Glomerular endothelial cell (primary cell): ENCODE results near the gene GALNT13. TPM values are rescaled to one million over a fixed set of nuclear protein-coding genes. Genes with fewer than 3 reads are reported as not detected.

Source experiments
- DNase-seq: peaks from one replicate; pipeline ENCODE4 v3.0.0-alpha.2; 2011; ENCODE audit warnings: low read depth, low spot score; ENCODE audit errors: extremely low read depth
- total RNA-seq: library from RNA; depleted of rRNA; stranded (reverse); fragments of >200 nt; gene quantifications from 2 replicates; pipeline ENCODE4 v1.2.3, GENCODE V29; 2015

The GALNT13 gene
- total RNA-seq, 1 donor from 2014 or later: 0.35 TPM

DNA sequence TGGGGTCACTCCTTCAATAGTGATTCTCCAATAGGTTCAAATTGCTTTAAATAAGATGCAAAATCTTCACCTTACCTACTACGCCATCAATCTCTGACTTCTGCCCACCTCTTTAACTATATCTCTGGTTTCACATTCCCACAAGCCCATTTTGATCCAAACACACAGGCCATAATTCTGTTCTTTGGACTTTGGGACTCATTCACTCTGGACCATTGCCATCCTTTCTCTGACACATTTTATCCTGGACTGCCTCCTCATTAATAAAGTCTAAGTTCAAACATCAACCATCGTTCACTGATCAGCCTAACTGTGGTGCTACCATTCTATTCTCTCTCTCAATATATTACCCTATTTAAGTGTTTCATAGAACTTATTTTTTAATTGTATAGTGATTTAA, 332.2 kb downstream of the GALNT13 start:
- no peak for DNase-seq

GRCh38 chr2:154207288-154208047, 335.7 kb downstream of the GALNT13 start:
- DNase-seq: no peak

DNA sequence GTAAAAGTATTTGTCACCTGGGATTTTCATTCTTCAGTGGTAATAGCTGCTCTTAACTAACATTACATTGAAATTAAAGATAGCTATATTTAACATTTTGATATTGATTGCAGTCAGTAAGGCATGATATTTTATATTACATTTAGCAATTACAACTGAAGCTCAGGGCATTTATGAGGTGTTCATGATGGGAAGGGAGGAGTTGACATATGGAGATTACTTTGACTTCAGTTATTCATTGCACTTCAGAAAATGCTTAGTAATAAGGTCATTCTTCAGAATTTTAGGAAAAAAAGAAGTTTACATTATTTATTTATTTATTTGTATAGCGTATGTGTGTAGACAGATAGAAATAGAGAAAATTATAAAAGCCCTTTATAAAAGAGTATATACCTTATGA, 352.0 kb downstream of the GALNT13 start:
- DNase-seq: no peak

- DNase-seq: no peak
These were observed 355.2 kb downstream of the GALNT13 start for GRCh38 chr2:154226931-154227330.

DNA sequence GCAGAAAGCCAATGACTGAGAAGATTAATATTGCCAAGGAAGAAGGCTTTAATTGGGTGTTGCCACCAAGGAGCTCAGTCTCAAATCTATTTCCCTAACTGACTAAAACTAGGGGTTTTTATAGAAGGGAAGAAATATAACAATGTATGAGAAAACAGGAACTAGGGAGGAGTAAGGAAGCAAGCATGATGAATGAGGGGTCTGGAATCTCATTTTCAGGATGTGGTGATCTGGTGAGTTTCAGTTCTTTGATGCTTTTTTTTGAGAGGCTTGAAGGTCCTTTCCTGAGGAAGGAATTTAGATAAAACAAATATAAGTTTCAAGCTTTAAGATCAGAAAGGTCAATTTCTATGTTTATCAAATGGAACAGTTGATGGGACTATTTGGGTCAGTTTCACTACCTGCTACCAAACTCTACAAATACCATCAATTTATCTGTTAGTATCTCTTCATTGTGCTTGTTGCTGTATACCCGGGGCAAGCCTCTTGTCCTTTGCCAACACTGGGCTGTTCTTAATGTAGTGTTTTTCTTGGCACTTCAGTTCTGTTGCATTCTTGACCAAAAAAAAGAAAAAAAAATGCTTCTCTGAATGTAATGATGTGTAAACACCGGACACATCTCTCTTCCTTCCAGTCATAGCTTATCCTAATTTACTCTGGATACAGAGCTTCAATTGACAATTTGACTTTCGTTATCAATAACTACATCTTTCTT, 357.0 kb downstream of the GALNT13 start:
- peak; percentile 39 for DNase-seq

DNA sequence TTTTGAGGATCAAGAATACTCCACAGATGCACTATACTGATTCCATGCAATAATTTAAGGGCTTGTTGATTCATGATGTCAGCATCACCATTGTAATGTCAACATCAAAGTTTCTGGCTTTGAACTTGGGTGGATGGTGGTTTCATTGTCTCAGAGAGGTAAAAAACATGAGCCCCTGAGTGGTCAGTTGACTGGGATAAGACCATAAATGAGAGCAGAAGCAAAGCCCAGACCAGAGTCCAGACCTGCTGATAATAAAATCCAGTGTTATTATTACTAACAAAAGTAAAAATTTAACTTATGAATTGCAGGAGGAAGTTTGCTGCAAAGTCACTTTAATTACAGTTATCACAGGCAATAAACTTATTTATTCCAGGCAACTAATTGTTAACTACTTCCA, 358.2 kb downstream of the GALNT13 start:
- no peak for DNase-seq

DNA sequence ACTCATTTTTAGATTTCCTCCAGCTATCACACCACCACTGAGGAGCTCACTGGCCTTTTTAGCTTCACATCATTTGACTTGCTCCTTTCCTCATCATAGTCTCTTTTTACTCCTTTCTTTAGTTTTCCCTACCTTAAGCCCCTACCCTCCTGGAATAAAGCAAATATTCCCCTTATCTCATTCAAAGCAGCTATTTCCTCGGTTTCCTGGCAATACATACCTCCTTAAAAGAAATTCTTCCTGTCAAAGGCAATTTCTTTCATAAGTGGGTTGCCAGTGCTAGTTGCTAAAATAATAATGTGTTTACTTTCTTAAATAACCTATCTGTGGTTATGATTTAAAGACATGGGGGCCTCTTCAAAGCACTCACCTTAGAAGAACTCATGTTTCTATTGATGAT, 359.3 kb downstream of the GALNT13 start:
- no peak for DNase-seq

GRCh38 chr2:154233231-154233630, 361.5 kb downstream of the GALNT13 start:
- no peak for DNase-seq

DNA sequence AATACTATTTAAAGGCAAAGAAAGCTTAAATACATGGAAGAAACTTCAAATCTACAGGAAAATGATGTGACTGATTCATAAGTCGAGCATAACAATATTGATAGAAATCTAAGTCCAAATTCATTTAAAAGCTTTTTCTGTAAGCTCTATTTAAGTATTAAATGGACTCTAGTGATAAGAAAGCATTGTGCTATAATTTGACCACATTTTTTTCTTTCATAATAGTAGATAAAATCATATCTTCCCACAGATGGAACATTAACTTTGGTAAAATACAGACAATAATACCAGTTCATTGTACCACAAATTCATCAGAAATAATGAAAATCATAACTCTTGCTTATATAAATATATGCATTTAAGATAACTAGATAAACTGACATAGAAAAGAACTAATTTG, 366.5 kb downstream of the GALNT13 start:
- no peak for DNase-seq

DNA sequence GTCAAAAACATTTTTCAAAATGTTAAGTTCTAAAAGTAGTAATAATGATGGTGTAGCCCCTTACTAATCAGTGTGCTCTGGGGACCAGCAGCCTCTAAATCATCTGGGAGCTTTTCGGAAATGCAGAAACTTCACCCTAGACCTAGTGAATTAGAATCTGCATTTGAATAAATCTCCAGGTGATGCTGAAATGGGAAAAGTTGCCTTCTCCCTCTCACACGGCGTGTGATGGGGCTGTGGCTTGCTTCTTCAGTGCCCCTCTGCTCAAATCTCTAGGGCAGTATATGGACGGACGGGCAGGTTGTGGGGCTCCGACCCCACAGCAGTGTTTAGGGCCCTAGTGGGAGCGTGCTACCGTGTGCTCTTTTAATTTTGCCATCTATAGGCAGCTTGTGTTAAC, 368.6 kb downstream of the GALNT13 start:
- no peak for DNase-seq

GRCh38 chr2:154240921-154241379, 369.2 kb downstream of the GALNT13 start:
- no peak for DNase-seq

- no peak for DNase-seq
These were observed 371.0 kb downstream of the GALNT13 start for GRCh38 chr2:154242687-154243086.

DNA sequence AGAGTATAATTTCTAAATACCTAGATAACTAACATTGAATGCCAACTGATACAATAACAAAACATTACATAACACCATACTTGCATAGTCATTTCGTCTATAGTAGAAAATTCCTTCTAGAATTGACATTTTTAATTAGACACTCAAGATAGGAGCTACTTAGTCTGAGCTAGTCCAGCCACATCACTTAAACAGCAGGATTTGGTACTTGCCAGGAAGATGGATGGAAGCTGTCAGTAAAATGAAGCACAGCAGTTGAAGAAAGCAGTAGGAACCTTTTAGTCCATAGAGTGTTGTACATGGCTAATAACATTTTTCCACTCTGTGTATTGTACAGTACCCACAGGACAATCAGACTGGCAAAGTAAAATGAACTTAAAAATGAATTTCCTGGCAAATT, 372.0 kb downstream of the GALNT13 start:
- no peak for DNase-seq

DNA sequence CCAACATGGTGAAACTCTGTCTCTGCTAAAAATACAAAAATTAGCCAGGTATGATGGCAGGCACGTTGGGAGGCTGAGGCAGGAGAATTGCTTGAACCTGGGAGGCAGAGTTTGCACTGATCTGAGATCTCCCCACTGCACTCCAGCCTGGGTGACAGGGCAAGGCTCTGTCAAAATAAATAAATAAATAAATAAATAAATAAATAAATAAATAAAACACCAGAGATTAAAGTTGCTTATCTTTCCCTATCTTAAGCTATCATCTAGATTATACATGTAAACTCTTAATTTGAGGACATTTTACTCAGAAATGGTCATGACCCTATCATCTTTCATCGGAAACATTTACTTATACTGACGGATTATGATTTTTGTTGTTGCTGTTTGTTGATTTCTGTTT, 373.2 kb downstream of the GALNT13 start:
- DNase-seq: no peak

- no peak for DNase-seq
These were observed 375.8 kb downstream of the GALNT13 start for GRCh38 chr2:154247503-154247902.

- DNase-seq: no peak
These were observed 384.4 kb downstream of the GALNT13 start for GRCh38 chr2:154256136-154256535.

- no peak for DNase-seq
These were observed 387.3 kb downstream of the GALNT13 start for GRCh38 chr2:154259030-154259429.

DNA sequence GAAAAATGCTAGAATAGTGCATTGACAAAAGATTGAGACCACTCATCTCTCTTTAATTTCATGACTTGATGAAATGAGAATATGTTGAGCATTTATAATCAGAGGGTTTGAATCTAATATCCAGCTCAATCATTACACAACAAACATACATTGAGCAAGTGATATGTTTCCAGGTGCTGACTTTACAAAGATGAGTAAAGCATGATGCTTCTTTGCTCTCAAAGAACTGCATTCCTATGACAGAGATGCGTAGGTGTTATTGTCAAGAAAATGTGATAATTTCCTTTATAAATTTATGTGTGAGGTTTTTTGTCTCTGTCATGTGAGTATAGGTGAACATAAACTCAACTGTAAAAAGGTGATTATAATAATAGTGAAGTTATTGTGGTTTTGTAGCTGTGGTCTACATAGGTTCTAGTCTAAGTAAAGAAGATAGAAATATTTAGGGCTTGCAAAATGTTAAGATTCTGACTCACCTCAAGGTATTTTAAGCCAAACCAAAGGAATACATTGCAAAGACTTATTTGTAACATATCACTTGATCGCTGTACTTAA, 389.8 kb downstream of the GALNT13 start:
- DNase-seq: no peak

- DNase-seq: no peak
These were observed 391.5 kb downstream of the GALNT13 start for GRCh38 chr2:154263206-154263605.

DNA sequence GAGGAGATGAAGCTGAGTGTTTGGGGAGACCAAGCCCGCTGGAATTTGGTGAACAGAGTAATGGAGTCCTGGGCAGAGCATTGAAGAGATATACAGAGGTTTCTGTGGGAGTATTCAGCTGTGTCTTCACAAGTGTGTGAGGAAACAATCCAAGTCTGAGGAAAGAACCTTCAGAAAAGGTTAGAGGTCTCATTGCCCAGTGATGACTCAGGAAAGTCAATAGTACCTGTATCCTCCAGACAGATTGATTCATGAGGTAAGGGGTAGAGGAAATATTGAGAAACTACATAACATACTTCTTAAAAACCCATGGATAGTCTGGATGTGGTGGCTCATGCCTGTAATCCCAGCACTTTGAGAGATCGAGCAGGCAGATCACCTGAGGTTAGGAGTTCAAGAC, 392.3 kb downstream of the GALNT13 start:
- no peak for DNase-seq

GRCh38 chr2:154267983-154268382, 396.3 kb downstream of the GALNT13 start:
- no peak for DNase-seq

DNA sequence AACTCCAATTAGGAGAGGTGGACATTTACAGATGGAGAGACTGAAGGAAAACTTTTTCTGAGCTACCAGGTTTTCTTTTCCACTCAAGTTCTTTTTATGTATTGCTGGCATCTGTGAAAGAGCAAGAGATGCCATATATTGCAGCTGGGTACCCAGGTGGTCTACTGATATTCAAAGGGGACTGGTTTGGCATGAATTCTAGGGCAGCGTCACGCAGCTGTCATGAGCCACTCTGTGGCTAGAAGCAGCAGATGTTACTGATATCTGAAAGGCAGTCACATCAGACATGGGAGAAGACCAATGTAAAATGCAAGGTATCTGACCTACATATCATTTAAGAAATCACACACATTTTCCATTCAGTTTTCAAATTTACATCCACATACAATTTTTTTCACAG, 408.8 kb downstream of the GALNT13 start:
- no peak for DNase-seq
